HepG2 (cell line): ENCODE results near the gene COL27A1. TPM values are rescaled to one million over a fixed set of nuclear protein-coding genes. Genes with fewer than 3 reads are reported as not detected.

ENCODE experiments used
- AFF4 ChIP-seq: sonication (generic); formaldehyde crosslinking; IDR thresholded peaks from 2 replicates; pipeline ENCODE4 v1.4.0; 2020; ENCODE audit warnings: missing genetic modification reagents
- HNF1B ChIP-seq: sonication (generic); formaldehyde crosslinking; IDR thresholded peaks from 2 replicates; pipeline ENCODE4 v1.5.1; 2020; ENCODE audit warnings: mild to moderate bottlenecking, moderate library complexity, missing genetic modification reagents
- MYC ChIP-seq: sonication (generic); formaldehyde crosslinking; IDR thresholded peaks from 2 replicates; pipeline ENCODE4 v1.9.0; 2021; ENCODE audit warnings: missing genetic modification reagents, borderline replicate concordance
- PRDM4 ChIP-seq: sonication (generic); formaldehyde crosslinking; IDR thresholded peaks from 2 replicates; pipeline ENCODE4 v1.9.0; 2021; ENCODE audit warnings: missing genetic modification reagents, borderline replicate concordance
- SKI ChIP-seq: fragments of 450-650 bp; IDR thresholded peaks from one replicate; pipeline ENCODE4 v1.6.1; 2018; ENCODE audit warnings: mild to moderate bottlenecking; ENCODE audit not compliant: partially characterized antibody
- SP140L ChIP-seq: sonication (generic); formaldehyde crosslinking; IDR thresholded peaks from 2 replicates; pipeline ENCODE4 v1.4.0; 2020; ENCODE audit warnings: missing genetic modification reagents, borderline replicate concordance
- TIGD3 ChIP-seq: sonication (generic); formaldehyde crosslinking; IDR thresholded peaks from 2 replicates; pipeline ENCODE4 v1.5.1; 2020; ENCODE audit warnings: mild to moderate bottlenecking, missing genetic modification reagents, borderline replicate concordance
- ZBTB8A ChIP-seq: sonication (generic); formaldehyde crosslinking; IDR thresholded peaks from 2 replicates; pipeline ENCODE4 v1.4.0; 2020; ENCODE audit warnings: mild to moderate bottlenecking, low read depth, missing genetic modification reagents, borderline replicate concordance
- ZNF276 ChIP-seq: sonication (generic); formaldehyde crosslinking; IDR thresholded peaks from 2 replicates; pipeline ENCODE4 v1.4.0; 2020; ENCODE audit warnings: mild to moderate bottlenecking, low read depth, missing genetic modification reagents
- ZNF547 ChIP-seq: sonication (generic); formaldehyde crosslinking; IDR thresholded peaks from 2 replicates; pipeline ENCODE4 v1.5.1; 2020; ENCODE audit warnings: mild to moderate bottlenecking, missing genetic modification reagents
- ZNF558 ChIP-seq: sonication (generic); formaldehyde crosslinking; IDR thresholded peaks from 2 replicates; pipeline ENCODE4 v1.9.0; 2022; ENCODE audit warnings: mild to moderate bottlenecking, missing genetic modification reagents, borderline replicate concordance
- ZNF563 ChIP-seq: sonication (generic); formaldehyde crosslinking; IDR thresholded peaks from 2 replicates; pipeline ENCODE4 v1.8.0; 2022; ENCODE audit warnings: mild to moderate bottlenecking, moderate library complexity, missing genetic modification reagents
- ZNF770 ChIP-seq: sonication (generic); formaldehyde crosslinking; IDR thresholded peaks from 2 replicates; pipeline ENCODE4 v1.5.0; 2020; ENCODE audit warnings: mild to moderate bottlenecking, missing genetic modification reagents
- polyA plus RNA-seq, 8 experiments: library from polyadenylated mRNA; depleted of rRNA in 3 of 8; stranded (reverse) in 7 of 8; unstranded in 1 of 8; fragments of >200 nt; fragmentation: Illumina TruSeq in 4 of 8; extraction: Trizol in 4 of 8; gene quantifications; 2 replicates each; pipeline versions ENCODE4 v1.2.1 to v1.2.3, GENCODE V29; 2011 to 2016; ENCODE audit warnings: low read depth in 4 of 8, missing spikeins in 1 of 8, mixed read lengths in 1 of 8; ENCODE audit not compliant: insufficient read depth in 1 of 8
- total RNA-seq, 5 experiments: library from RNA; depleted of rRNA; stranded (reverse); fragments of >200 nt; fragmentation: Illumina TruSeq; extraction: Trizol; gene quantifications; 2 replicates each; pipeline ENCODE4 v1.2.3, GENCODE V29; 2016; ENCODE audit warnings: low read depth in 1 of 5

The COL27A1 gene
- total and polyA plus RNA-seq, 2 of the 13 experiments (the other 11 are each of a cell fraction or from before 2014, with no cell fraction given) = 71.3 to 89.1 TPM

GRCh38 chr9:114123031-114123977, 32.0 kb upstream of the COL27A1 start (continued):
- no peak for TF ChIP-seq TIGD3
- no peak for TF ChIP-seq HNF1B (CRISPR knock-in tag)
- no peak for TF ChIP-seq AFF4
- TF ChIP-seq MYC (CRISPR knock-in tag) = no peak
- no peak for TF ChIP-seq SKI
- no peak for TF ChIP-seq ZNF276 (CRISPR knock-in tag)
- no peak for TF ChIP-seq ZNF563 (CRISPR knock-in tag)
- TF ChIP-seq PRDM4 (CRISPR knock-in tag) = no peak
- TF ChIP-seq SP140L (CRISPR knock-in tag) = no peak
- TF ChIP-seq ZNF547 (CRISPR knock-in tag) = no peak
- no peak for TF ChIP-seq ZBTB8A (CRISPR knock-in tag)
- TF ChIP-seq ZNF770 (CRISPR knock-in tag) = no peak
- no peak for TF ChIP-seq ZNF558
